HCEC 1CT (cell line): ENCODE results near the gene CAMTA1.

ENCODE experiments used
- DNase-seq: peaks from one replicate; pipeline ENCODE4 v3.0.0-alpha.2; 2017

The CAMTA1 gene

GRCh38 chr1:7516929-7517328 is 731.7 kb downstream of the CAMTA1 start:
- DNase-seq = no peak

DNA sequence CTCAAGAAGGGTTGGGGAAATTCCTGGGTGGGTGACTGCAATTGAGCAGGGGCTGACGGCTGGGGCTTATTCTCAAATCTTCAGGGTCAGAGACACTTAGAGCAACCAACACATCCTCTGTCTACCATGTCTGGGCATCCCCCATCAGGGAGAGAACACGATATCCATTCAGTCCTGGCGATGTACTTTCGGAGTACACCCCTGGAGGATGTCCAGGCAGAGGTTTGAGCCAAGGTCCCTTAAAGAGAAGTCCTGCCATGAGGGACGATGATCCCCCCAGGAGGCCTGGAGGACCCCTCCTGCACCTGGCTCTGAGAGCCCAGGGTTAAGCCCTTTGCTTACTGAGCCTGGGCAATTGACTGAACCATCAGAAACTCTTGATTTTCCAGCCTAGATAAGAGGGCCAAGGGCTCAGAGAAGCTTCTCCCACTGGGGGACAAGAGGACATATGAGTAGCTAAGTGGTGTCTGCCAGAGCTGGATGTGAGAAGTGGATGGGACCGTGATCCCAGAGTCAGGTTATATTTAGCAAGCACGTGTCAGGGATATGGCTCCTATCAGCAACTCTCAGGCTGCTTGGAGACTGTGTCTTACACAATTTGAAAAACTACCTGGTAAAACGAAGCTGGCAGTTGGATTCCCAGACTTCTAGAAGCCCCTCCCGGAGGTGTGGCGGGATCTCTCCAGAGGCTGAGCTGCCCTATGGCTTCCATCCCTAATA is 732.5 kb downstream of the CAMTA1 start:
- DNase-seq = no peak

- DNase-seq = no peak
Measured at GRCh38 chr1:7518411-7518810, 733.2 kb downstream of the CAMTA1 start.

- DNase-seq = no peak
Measured at GRCh38 chr1:7519181-7519860, 734.1 kb downstream of the CAMTA1 start.

- no peak for DNase-seq
Measured at GRCh38 chr1:7519861-7520395, 734.7 kb downstream of the CAMTA1 start.

DNA sequence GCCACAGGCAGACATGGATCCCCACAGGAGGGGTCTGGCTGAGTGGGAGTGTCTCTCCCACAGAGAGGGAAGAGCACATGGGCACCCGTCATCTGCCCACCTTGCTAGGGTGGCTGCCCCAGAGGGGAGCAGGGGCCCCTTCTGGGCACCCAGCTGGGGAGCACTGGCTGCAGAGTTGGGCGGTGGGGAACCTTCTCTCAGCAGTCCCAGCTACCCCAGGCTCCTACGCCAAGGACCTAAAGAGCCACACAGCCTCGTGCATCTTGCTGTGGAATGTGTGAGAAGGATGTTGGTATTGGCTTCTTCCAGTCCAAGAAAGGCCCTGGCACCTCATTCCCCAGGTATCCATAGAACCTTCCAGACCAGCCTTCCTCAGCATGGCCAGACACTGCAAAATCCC is 735.2 kb downstream of the CAMTA1 start:
- no peak for DNase-seq

DNA sequence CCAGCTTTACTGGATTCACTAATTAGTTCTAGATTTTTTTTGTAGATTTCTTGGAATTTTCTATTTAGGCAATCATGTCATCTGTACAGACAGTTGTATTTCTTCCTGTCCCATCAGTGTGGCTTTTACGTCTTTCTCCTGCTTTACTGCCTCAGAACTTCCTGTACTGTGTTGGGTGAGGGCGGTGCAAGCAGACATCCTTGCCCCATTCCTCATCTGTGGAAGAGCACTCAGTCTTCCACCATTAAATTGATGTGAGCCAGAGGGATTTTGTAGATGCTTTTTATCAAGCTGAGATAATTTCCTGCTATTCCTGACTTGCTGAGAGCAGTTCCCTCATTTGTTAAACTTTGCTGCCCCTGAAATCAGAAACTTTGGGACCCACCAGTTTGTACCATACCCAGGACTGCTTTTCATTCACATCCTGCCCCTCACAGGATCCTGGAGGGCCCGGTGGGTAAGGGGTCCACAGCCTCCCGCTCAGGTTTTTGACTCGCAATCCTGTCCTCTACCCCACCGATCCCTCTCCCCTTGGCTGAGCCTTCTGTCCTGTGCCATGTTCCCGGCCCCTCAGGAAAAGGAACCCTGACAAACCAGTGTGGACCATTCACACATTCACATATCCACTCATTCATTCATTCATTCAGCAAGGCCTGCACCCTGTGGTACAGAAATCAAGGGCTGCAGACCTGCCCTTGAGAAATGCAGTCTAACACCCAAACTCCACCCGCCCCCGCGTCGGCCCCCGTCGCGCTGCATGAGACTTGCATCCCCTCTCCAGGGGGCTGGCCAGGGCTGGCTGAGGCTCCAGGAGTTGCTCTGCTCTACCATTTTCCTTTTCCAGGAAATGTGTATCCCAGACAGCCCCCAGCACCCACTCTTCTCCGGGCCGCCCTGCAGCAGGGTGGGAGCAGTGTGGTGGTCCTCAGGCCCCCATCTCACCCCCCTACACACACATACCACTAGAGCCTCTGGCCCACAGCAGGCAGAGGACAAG is 739.4 kb downstream of the CAMTA1 start:
- no peak for DNase-seq

- DNase-seq = no peak
Measured at GRCh38 chr1:7525338-7526063, 740.2 kb downstream of the CAMTA1 start.

DNA sequence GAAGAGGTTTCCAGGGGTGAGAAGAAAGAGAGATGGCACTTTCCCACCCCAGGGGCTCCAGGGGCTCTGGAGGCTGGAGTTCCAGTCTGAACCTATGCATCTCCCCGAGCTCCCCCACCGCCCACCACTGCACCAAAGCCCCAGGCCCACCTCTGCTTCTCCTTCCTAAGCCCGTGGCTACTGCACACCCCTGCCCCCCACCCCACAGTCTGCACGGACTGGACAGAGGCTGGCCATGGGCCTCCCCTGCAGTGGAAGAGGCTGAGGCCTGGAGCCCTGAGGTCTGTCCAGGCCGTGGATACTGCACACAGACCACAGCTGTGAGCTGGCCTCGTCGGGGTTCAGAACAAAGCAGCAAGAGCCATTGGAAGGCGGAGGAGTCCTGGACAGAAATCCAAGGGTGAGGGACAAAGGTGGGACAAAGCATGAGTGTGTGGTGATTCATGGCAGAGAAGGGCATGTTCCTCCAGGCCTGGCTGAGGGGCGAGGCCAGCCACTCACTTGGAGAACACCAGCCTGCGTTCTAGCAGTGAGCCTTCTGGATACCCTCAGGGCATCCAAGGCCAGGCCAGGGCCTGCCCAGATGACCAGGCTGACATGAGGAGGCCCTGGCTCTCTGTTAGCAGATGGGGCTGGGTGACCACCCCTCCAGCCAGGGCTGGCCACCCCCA is 741.1 kb downstream of the CAMTA1 start:
- DNase-seq = no peak

DNA sequence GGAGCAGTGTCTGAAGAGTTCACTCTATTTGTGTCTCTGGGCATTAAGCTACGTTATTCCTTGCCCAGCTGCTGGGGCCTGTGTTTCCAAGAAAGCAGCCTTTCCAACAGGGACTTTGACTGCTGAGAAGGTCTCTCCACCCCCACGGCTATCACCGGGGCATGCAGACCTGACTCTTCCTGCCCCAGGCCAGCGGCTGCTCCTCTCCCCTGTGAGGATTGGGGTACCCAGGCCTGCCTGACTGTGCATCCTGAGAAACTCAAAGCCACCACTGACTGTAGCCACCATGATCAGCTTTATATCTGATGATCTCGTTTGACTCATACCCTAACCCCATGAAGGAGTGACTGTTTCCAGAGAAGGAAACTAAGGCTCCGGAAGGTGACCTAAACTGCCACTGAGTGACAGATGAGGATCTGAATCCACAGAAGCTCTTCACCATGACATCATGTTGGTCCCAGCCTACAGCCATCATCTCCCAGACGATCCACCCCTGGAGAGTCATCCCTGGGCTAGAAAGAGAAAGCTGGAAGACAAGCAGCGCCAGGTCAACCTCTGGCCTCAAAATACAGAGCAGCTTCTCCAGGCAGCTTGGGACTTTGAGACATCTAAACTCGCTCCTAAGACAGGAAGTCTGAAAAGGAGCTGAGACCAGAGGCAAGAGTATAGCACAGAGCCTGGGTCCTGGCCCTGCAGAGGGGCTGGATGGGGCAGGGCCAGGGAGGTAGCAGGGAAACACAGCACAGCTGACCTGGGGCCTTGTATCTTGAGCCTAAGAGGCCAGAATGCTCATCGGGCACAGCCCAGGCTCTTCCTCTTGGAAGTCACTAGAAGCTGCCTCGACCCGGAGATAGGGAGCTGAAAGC is 741.8 kb downstream of the CAMTA1 start:
- no peak for DNase-seq

DNA sequence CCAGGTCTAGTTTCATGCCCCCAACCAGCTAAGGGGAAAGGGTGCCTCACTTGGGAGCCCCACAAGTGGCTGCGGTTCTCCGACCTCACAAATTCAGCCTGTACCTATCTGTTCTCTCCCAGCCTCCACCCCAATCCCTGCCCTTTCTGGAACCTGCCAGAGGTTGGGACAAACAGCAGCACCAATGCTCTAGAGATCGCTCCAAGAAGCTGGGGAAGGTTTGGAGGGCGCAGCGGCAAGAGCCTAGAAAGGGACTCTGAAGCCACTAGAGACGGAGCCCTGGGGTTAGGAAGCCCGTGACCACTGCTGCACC is 742.4 kb downstream of the CAMTA1 start:
- no peak for DNase-seq

- DNase-seq = peak; percentile 7
Measured at GRCh38 chr1:7528386-7529198, 743.3 kb downstream of the CAMTA1 start.

DNA sequence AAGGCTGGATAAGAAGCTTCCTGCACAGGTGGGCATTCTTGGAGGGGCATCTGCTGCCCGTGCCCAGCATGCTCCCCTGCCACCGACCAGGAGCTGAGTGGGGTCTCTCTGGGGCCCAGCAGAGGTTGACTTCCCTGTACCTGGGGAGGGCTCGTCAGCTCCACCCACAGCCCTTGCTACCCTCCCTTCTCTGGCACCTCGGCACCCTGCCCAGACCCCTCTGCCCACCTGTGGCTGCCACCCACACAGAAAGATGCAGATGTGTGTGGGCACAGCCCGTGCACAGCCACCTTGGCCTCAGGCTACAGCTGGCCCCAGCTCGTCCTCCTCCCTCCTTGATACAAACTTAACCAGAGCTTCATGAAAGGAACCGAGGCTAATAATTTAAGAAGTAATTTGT is 744.7 kb downstream of the CAMTA1 start:
- no peak for DNase-seq

GRCh38 chr1:7531562-7532340 is 746.5 kb downstream of the CAMTA1 start:
- DNase-seq = no peak

DNA sequence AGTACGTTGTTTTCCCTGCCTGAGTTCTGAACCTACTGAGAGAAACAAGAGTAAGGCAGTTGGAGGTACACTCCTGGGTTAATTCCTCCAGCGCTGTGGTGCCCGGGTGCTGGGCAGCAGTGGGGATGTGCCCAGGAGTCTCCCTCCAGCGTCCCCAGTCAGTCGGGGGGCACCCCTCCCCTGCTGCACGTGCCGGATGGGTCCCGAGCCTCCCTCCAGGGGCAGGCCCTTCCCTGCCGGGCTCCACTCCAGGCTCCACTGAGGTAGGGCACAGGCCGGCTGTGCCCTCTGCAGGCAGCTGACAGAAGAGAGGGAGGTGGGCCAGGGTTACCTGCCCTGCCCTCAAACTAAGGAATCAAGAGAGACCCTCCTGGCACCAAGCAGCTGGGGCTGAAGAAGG is 747.8 kb downstream of the CAMTA1 start:
- no peak for DNase-seq

- DNase-seq = no peak
Measured at GRCh38 chr1:7534061-7534825, 749.0 kb downstream of the CAMTA1 start.

DNA sequence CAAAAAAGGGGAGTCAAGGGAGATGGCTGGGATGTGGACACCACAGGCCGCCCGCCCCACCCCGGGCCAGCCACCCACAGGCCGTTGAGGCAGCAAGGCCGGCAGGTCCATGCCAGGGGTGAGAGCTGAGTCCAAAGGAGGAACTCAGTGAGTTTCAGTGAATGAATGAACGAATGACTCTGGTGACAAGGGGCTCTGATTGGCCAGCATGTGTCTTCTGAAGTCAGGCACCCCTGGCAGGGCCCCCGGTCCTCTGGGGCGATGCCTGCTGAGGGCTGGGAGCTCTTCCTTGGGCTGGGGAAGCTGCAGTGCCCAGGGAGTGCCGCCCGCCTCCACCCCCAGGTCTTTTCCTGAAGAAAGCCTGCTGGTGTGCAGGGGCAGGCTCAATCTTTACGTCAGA is 749.8 kb downstream of the CAMTA1 start:
- no peak for DNase-seq
